Lower leg skin (tissue), 3 donors: Measurements from ENCODE around the gene STEAP2.

Experiments used
- CTCF ChIP-seq, 3 donors: fragments of 450-650 bp; IDR thresholded peaks; one replicate each; pipeline ENCODE4 v1.5.1; 2016; ENCODE audit warnings: antibody characterized with exemption in 3 of 3, mild to moderate bottlenecking in 3 of 3, moderate library complexity in 2 of 3
- POLR2A ChIP-seq, 2 donors: fragments of 450-650 bp; IDR thresholded peaks; one replicate each; pipeline ENCODE4 v1.6.1; 2016 to 2017; ENCODE audit warnings: antibody characterized with exemption in 2 of 2, mild to moderate bottlenecking in 1 of 2, moderate library complexity in 1 of 2

- no peak for TF ChIP-seq CTCF (IDR thresholded peaks at IDR 0.05)
- TF ChIP-seq POLR2A (IDR thresholded peaks at IDR 0.05): no peak
Observed at GRCh38 chr7:90232430-90232829, 20.9 kb downstream of the STEAP2 start.
